Stomach (tissue), 9 donors: ENCODE data around the gene SMC1B. TPM values are rescaled to one million over a fixed set of nuclear protein-coding genes. Genes with fewer than 3 reads are reported as not detected.

Experiments
- DNase-seq, 2 donors: peaks; one replicate each; pipeline versions ENCODE4 v3.0.0 to v3.0.0-alpha.2; 2013 to 2019
- H3K27ac ChIP-seq, 5 donors: fragments of 200-600 bp in 4 of 5; sonication (generic) in 4 of 5; one replicate each; pipeline ENCODE4 v1.5.1; 2013 to 2019; ENCODE audit warnings: mild to moderate bottlenecking in 1 of 5, moderate library complexity in 1 of 5
- H3K27me3 ChIP-seq, 3 donors: fragments of 200-600 bp; sonication (generic); one replicate each; pipeline ENCODE4 v1.5.1; 2017 to 2019; ENCODE audit warnings: mixed run types in 1 of 3
- H3K36me3 ChIP-seq, 4 donors: fragments of 200-600 bp; sonication (generic); 1 replicate in 3 of 4; 2 replicates in 1 of 4; pipeline ENCODE4 v1.5.1; 2016 to 2019
- H3K4me1 ChIP-seq, 4 donors: fragments of 200-600 bp; sonication (generic); one replicate each; pipeline ENCODE4 v1.5.1; 2016 to 2019
- H3K4me3 ChIP-seq, 4 donors: fragments of 200-600 bp; sonication (generic) in 3 of 4; one replicate each; pipeline ENCODE4 v1.5.1; 2016 to 2019; ENCODE audit warnings: mild to moderate bottlenecking in 1 of 4
- H3K9me3 ChIP-seq, 4 donors: fragments of 200-600 bp; sonication (generic); one replicate each; pipeline ENCODE4 v1.5.1; 2016 to 2019
- EP300 ChIP-seq: sonication (generic); formaldehyde crosslinking; IDR thresholded peaks from one replicate; pipeline ENCODE4 v1.6.1; 2017; ENCODE audit warnings: antibody characterized with exemption
- POLR2A ChIP-seq, 4 donors: fragments of 450-650 bp; IDR thresholded peaks; one replicate each; pipeline ENCODE4 v1.6.1; 2016; ENCODE audit warnings: antibody characterized with exemption in 4 of 4, control low read depth in 2 of 4, mild to moderate bottlenecking in 1 of 4, moderate library complexity in 1 of 4
- POLR2AphosphoS5 ChIP-seq, 3 donors: sonication (generic); formaldehyde crosslinking; IDR thresholded peaks; one replicate each; pipeline ENCODE4 v1.6.1; 2016; ENCODE audit warnings: antibody characterized with exemption in 3 of 3
- WGBS, 5 donors: extraction: QIAGEN DNeasy Blood & Tissue Kit in 3 of 5; methylation state at CpG; one replicate each; pipeline versions ENCODE4 v1.1.5 to v1.1.7; 2013 to 2018; 5-methylcytosine and 5-hydroxymethylcytosine counted together
- intact Hi-C: fragments of 100-400 bp; cut with DNase I; formaldehyde crosslinking; loops from one replicate; pipeline ENCODE4 v1.15.1; 2023; ENCODE audit warnings: low total_unique reads
- polyA plus RNA-seq, 3 donors: library from polyadenylated mRNA; stranded (reverse); fragments of 200-250 nt; gene quantifications; one replicate each; pipeline ENCODE4 v1.2.3, GENCODE V29; 2013
- total RNA-seq, 5 donors: library from RNA; depleted of rRNA; stranded (reverse); fragments of >200 nt; gene quantifications; one replicate each; pipeline versions ENCODE4 v1.1.0 to v1.2.3, GENCODE V29; 2014 to 2016
- TF ChIP-seq, protein P1 (sequence below), 7 experiments: fragments of 450-650 bp in 4 of 7; fragments of 200-600 bp in 3 of 7; sonication (generic) in 3 of 7; IDR thresholded peaks; one replicate each; pipeline ENCODE4 v1.5.1; 2016 to 2019; ENCODE audit warnings: antibody characterized with exemption in 7 of 7, control low read depth in 2 of 7, mild to moderate bottlenecking in 1 of 7
- donor health status: healthy with polysubstance abuse.
- donor health status: Bipolar disorder and iron deficiency.
- donor health status: healthy.

Gene SMC1B
- total and polyA plus RNA-seq, 8 donors, result 0.05 TPM; not detected in 7

DNA sequence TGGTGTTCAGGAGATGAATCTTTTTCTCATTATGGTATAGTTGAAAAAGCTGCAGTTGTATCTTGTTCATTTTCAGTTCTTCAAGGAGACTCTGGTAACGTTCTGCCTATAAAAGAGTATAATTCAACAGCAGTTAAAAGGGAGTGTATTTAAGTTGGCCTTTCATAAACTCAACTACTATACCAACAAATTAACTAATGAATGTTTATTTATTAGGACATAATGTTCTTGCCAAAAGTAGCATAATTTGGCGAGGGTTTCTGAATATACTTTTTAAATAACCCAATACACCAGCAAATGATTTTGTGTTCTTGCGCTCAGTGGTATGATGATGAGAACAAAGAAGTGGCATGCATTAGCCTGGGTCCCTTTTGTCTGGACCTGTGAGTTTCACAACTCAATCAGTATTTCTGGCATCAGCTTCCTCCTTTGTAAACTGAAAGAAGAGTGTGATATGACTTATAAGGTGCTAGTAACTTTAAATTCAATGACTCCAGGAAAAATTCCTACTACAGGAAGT lies 10.9 kb downstream of the SMC1B start:
- Histone ChIP-seq H3K4me1 (no peaks in the 10 kb centered on the region), H3K9me3 (no peaks in the 10 kb centered on the region), H3K4me3 (no peak overlapping the region), H3K27me3 (no peaks in the 10 kb centered on the region), H3K27ac (no peak overlapping the region), H3K36me3 (no peaks in the 10 kb centered on the region)
- TF ChIP-seq, protein P1, sequence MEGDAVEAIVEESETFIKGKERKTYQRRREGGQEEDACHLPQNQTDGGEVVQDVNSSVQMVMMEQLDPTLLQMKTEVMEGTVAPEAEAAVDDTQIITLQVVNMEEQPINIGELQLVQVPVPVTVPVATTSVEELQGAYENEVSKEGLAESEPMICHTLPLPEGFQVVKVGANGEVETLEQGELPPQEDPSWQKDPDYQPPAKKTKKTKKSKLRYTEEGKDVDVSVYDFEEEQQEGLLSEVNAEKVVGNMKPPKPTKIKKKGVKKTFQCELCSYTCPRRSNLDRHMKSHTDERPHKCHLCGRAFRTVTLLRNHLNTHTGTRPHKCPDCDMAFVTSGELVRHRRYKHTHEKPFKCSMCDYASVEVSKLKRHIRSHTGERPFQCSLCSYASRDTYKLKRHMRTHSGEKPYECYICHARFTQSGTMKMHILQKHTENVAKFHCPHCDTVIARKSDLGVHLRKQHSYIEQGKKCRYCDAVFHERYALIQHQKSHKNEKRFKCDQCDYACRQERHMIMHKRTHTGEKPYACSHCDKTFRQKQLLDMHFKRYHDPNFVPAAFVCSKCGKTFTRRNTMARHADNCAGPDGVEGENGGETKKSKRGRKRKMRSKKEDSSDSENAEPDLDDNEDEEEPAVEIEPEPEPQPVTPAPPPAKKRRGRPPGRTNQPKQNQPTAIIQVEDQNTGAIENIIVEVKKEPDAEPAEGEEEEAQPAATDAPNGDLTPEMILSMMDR (IDR thresholded peaks at IDR 0.05), result no peak
- TF ChIP-seq POLR2AphosphoS5 (IDR thresholded peaks at IDR 0.05) (no peak), POLR2A (IDR thresholded peaks at IDR 0.05) (no peak), EP300 (no peak)
- DNase-seq, result no peak
- intact Hi-C loops, result no loop called here
- WGBS, 5 donors, result 58 to 68% (median 63%) methylated on average over 3 of the region's 3 CpGs

DNA sequence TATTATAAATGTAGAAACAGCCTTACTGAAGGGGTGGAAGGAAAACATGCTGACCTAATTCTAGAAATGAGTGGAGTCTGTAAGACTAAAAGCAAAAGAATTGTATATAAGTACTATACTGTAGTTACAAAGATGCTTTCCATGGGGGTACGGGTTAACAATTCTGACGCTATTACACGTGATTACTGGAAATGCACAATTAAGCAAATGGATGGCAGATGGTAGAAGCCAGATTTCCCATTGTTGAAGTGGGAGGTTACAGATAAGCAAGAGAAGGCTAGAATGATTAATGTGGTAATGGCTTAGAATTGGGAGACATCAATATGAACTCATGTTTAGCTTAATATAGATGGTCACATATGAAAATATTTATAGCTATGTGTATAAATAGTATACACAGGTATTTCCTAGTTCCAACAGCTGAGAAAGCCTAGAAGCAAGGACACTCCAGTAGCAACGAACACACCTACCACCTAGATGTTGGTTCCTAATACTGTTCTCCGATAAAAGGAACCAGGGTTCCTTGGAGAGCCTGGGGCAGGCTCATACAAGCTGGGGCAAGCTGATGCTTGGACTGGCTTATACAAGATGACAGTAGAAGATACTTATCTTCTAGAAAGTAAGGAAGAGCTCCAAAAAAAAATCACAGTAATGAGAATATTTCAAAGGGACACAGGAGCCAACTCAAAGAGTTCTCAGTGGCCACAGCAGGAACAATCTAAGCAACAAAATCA lies 13.5 kb downstream of the SMC1B start:
- 82 to 92% (median 89%) methylated on average over 5 of the region's 5 CpGs for WGBS, 5 donors
- intact Hi-C loops, result no loop called here

DNA sequence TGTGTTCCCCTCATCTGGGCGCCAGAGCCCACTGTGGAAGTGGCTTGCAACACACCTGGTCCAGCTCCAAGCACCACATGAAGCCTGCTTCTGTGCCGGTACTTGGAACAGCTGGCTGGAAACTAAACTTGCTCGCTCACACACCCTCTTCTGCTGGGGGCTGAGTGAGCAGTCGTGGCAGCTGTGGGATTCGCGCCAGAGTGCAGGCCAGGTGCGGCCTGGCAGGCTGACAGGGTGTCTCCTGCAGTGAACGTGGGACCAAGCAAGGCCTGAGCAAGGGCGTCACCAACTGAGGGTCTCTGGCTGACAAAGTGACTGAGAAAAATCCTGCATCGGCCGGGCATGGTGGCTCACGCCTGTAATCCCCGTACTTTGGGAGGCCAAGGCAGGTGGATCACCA lies 15.2 kb downstream of the SMC1B start:
- DNase-seq, result no peak
- TF ChIP-seq POLR2A (IDR thresholded peaks at IDR 0.05) (no peak), POLR2AphosphoS5 (IDR thresholded peaks at IDR 0.05) (no peak), EP300 (no peak)
- TF ChIP-seq, protein P1 (IDR thresholded peaks at IDR 0.05), result no peak
- intact Hi-C loops, result no loop called here
- H3K9me3 ChIP-seq, result no peaks in the 10 kb centered on the region
- no peak overlapping the region for H3K27ac ChIP-seq
- H3K36me3 ChIP-seq, result no peaks in the 10 kb centered on the region
- 83 to 90% (median 88%) methylated on average over 13 of the region's 13 CpGs for WGBS, 5 donors
- no peaks in the 10 kb centered on the region for H3K27me3 ChIP-seq
- H3K4me3 ChIP-seq, result no peak overlapping the region
- H3K4me1 ChIP-seq, result no peaks in the 10 kb centered on the region

More for the DNA sequence above, 13.5 kb downstream of the SMC1B start:
- H3K4me1 ChIP-seq, result no peaks in the 10 kb centered on the region
- no peaks in the 10 kb centered on the region for H3K36me3 ChIP-seq
- H3K27me3 ChIP-seq, result no peaks in the 10 kb centered on the region
- no peaks in the 10 kb centered on the region for H3K9me3 ChIP-seq
- H3K27ac ChIP-seq, result no peak overlapping the region
- DNase-seq, result no peak
- H3K4me3 ChIP-seq, result no peak overlapping the region
- TF ChIP-seq, protein P1 (IDR thresholded peaks at IDR 0.05), result no peak
- TF ChIP-seq EP300, result no peak
- no peak for TF ChIP-seq POLR2AphosphoS5 (IDR thresholded peaks at IDR 0.05)
- TF ChIP-seq POLR2A (IDR thresholded peaks at IDR 0.05), result no peak

DNA sequence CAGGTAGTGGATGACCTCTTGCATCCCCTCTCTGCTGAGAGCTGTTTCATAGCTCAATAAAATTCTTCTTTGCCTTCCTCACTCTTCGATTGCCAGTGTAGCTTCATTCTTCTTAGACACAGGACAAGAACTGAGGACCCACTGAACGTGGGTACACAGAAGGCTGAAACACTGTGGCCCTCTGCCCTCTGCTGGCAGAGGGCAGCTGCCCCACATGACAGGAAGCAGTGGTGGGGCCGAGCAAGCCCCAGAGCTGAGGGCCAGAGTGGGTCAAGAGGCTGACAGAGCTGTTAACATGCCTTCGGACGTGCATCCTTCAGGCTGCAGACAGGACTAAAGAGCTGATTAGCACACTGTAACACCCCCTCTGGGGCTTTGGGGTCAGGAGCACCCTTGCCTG lies 15.6 kb downstream of the SMC1B start:
- no peaks in the 10 kb centered on the region for H3K9me3 ChIP-seq
- 75 to 87% (median 80%) methylated on average over 5 of the region's 5 CpGs for WGBS, 5 donors
- no peaks in the 10 kb centered on the region for H3K27me3 ChIP-seq
- intact Hi-C loops, result no loop called here
- no peaks in the 10 kb centered on the region for H3K4me1 ChIP-seq
- no peak overlapping the region for H3K27ac ChIP-seq
- no peaks in the 10 kb centered on the region for H3K36me3 ChIP-seq
- no peak for DNase-seq
- no peak overlapping the region for H3K4me3 ChIP-seq
- TF ChIP-seq POLR2AphosphoS5 (IDR thresholded peaks at IDR 0.05), result no peak
- TF ChIP-seq EP300, result no peak
- no peak for TF ChIP-seq POLR2A (IDR thresholded peaks at IDR 0.05)
- TF ChIP-seq, protein P1 (IDR thresholded peaks at IDR 0.05), result no peak
